ENCODE data around the gene SUPT3H. TPM values are rescaled to one million over a fixed set of nuclear protein-coding genes. Genes with fewer than 3 reads are reported as not detected.

Gene SUPT3H
- total RNA-seq, 3 donors from 2014 or later = 6.9 to 15.1 (median 13.6) TPM

DNA sequence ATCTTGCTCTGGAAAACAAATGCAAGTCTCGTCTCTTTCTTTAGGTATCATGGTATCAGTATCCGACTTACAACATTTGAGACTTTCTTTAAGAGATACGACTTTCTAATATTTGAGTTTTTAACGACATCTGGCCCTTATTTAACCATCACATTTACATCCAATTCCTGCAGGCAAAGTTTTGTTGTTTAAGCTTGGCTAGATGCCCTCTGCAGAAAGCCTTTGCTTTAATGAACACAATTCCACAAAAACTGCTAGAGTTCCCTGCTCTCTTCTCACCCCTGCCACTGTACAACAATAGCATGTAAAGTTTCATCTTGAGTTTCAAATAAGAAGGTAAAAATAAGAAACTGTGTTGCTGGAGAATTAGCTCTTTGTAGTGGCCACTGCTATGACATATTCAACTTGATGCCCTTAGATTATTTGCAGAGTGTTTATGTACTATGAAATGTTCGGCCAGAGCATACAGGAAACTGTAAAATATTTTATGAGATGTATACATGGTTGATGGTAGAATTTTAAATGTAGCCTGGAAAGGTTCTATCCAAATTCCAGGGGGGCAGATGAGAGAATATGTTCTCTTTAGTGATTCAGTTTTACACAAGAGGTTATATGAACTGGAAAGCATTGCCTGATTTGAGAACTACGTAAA, 551.6 kb downstream of the SUPT3H start:
- TF ChIP-seq POLR2AphosphoS5 (IDR thresholded peaks at IDR 0.05) = no peak
- TF ChIP-seq POLR2A (IDR thresholded peaks at IDR 0.05) = no peak
- intact Hi-C loops (cut with DNase I; ENCODE audit: low total_unique reads) = no loop called here
- no peaks in the 10 kb centered on the region for H3K36me3 ChIP-seq

DNA sequence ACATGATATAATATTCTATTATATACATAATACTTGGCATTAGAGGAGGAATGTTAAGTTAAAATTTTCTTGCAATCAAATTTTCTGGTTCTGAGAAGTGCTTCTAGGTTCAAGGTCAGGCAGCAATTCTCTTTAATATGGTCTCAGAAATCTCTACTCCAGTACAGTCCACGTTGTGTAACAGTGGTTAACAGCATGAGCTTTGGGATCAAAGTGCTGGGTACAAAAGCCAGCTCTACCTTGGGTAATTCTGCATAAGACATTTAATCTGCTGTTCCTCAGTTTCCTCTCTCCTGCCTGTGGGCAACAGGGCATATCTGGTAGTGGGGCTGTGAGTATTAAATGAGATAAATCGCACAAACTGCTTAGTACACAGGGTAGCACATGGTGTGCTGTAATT, 552.5 kb downstream of the SUPT3H start:
- Histone ChIP-seq H3K4me1 (no peaks in the 10 kb centered on the region), H3K36me3 (no peaks in the 10 kb centered on the region), H3K27me3 (no peaks in the 10 kb centered on the region), H3K4me3 (no peak overlapping the region), H3K27ac (no peak overlapping the region), H3K9me3 (no peaks in the 10 kb centered on the region)
- DNase-seq (ENCODE audit: low spot score in 2 of 2) = no peak
- intact Hi-C loops (cut with DNase I; ENCODE audit: low total_unique reads) = no loop called here
- TF ChIP-seq, protein P1, sequence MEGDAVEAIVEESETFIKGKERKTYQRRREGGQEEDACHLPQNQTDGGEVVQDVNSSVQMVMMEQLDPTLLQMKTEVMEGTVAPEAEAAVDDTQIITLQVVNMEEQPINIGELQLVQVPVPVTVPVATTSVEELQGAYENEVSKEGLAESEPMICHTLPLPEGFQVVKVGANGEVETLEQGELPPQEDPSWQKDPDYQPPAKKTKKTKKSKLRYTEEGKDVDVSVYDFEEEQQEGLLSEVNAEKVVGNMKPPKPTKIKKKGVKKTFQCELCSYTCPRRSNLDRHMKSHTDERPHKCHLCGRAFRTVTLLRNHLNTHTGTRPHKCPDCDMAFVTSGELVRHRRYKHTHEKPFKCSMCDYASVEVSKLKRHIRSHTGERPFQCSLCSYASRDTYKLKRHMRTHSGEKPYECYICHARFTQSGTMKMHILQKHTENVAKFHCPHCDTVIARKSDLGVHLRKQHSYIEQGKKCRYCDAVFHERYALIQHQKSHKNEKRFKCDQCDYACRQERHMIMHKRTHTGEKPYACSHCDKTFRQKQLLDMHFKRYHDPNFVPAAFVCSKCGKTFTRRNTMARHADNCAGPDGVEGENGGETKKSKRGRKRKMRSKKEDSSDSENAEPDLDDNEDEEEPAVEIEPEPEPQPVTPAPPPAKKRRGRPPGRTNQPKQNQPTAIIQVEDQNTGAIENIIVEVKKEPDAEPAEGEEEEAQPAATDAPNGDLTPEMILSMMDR (IDR thresholded peaks at IDR 0.05) = no peak

More for the DNA sequence above, 551.6 kb downstream of the SUPT3H start:
- DNase-seq (ENCODE audit: low spot score in 2 of 2) = no peak
- H3K4me1 ChIP-seq = no peaks in the 10 kb centered on the region
- no peaks in the 10 kb centered on the region for H3K27me3 ChIP-seq
- H3K4me3 ChIP-seq = no peak overlapping the region
- no peaks in the 10 kb centered on the region for H3K9me3 ChIP-seq
- H3K27ac ChIP-seq = no peak overlapping the region

DNA sequence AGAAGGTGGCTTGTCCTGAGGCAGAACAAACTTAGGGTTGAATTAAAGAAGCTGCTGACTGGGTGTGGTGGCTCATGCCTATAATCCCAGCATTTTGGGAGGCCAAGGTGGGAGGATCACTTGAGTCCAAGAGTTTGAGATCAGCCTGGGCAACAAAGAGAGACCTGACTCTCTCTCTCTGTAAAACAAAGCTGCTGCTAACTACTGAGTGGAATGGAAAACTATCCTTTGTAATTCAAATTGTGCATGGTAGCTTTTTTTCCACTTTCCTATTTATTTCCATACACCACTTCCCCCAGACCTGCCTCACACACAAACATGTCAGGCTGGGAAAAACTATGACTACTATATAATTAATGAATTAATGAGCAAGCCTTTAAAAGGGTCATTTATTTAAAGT, 553.2 kb downstream of the SUPT3H start:
- no peak overlapping the region for H3K4me3 ChIP-seq
- H3K27me3 ChIP-seq = no peaks in the 10 kb centered on the region
- no peak for DNase-seq (ENCODE audit: low spot score in 2 of 2)
- H3K9me3 ChIP-seq = no peaks in the 10 kb centered on the region
- intact Hi-C loops (cut with DNase I; ENCODE audit: low total_unique reads) = no loop called here
- no peak for TF ChIP-seq POLR2A (IDR thresholded peaks at IDR 0.05)
- TF ChIP-seq, protein P1 (IDR thresholded peaks at IDR 0.05) = no peak
- no peak for TF ChIP-seq POLR2AphosphoS5 (IDR thresholded peaks at IDR 0.05)
- H3K36me3 ChIP-seq = no peaks in the 10 kb centered on the region
- H3K27ac ChIP-seq = no peak overlapping the region
- no peaks in the 10 kb centered on the region for H3K4me1 ChIP-seq

DNA sequence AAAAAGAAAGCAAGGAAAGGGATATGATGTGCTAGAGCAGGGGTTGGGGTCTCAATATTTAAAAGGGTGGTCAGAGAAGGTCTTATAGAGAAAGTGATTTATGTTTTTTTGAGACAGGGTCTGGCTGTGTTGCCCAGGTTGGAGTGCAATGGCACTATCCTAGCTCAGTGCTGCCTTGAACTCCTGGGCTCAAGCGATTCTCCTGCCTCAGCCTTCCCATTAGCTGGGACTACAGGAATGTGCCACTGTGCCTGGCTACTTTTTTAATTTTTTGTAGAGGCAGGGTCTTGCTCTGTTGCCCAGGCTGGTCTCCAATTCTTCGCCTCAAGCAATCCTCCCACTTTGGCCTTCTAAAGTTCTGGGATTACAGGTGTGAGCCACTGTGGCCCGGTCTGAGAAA, 557.0 kb downstream of the SUPT3H start:
- no peak overlapping the region for H3K27ac ChIP-seq
- H3K27me3 ChIP-seq = no peaks in the 10 kb centered on the region
- H3K4me1 ChIP-seq = no peaks in the 10 kb centered on the region
- H3K9me3 ChIP-seq = no peaks in the 10 kb centered on the region
- DNase-seq (ENCODE audit: low spot score in 2 of 2) = no peak
- TF ChIP-seq, protein P1 (IDR thresholded peaks at IDR 0.05) = no peak
- TF ChIP-seq POLR2A (IDR thresholded peaks at IDR 0.05) (no peak), POLR2AphosphoS5 (IDR thresholded peaks at IDR 0.05) (no peak)
- H3K4me3 ChIP-seq = no peak overlapping the region
- intact Hi-C loops (cut with DNase I; ENCODE audit: low total_unique reads) = no loop called here
- H3K36me3 ChIP-seq = no peaks in the 10 kb centered on the region

DNA sequence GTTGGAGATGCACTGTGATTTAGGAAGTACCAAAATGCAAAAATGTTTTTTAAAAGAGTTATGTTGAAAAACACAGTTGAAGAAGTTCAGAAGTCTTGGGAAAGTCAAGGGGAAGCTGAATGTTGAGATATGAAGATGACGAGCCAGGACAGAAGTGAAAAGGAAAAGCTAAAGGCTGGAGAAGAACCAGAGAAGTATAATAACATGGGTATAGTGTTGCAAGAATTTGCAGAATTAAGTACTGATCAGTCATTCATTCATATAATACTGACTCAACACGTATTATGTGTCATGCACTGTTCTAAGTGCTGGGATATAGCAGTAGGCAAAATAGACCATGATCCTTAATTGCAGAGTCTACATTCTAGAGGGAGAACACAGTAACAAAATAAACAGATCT, 557.4 kb downstream of the SUPT3H start:
- no peaks in the 10 kb centered on the region for H3K36me3 ChIP-seq
- H3K27me3 ChIP-seq = no peaks in the 10 kb centered on the region
- no peaks in the 10 kb centered on the region for H3K4me1 ChIP-seq
- no peak overlapping the region for H3K27ac ChIP-seq
- TF ChIP-seq POLR2A (IDR thresholded peaks at IDR 0.05) (no peak), POLR2AphosphoS5 (IDR thresholded peaks at IDR 0.05) (no peak)
- TF ChIP-seq, protein P1 (IDR thresholded peaks at IDR 0.05) = no peak
- H3K4me3 ChIP-seq = no peak overlapping the region
- DNase-seq (ENCODE audit: low spot score in 2 of 2) = no peak
- H3K9me3 ChIP-seq = no peaks in the 10 kb centered on the region
- intact Hi-C loops (cut with DNase I; ENCODE audit: low total_unique reads) = no loop called here

DNA sequence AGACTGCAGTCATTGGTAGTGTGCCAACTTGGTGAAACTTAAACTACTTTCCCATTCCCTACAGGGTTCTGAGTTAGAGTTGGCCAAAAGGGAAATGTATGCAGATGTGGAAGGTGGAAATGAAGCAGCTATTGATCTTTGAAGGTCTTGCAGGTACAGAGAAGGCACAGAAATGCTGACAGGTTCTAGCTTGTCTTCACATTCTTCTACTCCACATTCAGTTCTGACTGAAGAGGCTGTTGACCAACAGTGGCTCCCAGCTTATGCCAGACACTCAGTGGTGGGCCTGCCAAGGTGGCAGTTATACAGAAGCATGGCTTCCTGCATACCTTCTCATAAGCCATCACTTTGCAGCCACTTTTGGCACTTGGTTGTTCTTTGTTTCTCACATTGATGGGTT, 566.3 kb downstream of the SUPT3H start:
- TF ChIP-seq POLR2A (IDR thresholded peaks at IDR 0.05) (no peak), POLR2AphosphoS5 (IDR thresholded peaks at IDR 0.05) (no peak)
- TF ChIP-seq, protein P1 (IDR thresholded peaks at IDR 0.05) = no peak
- no peaks in the 10 kb centered on the region for H3K27me3 ChIP-seq
- no peak overlapping the region for H3K27ac ChIP-seq
- H3K4me3 ChIP-seq = no peak overlapping the region
- no peaks in the 10 kb centered on the region for H3K4me1 ChIP-seq
- no peaks in the 10 kb centered on the region for H3K9me3 ChIP-seq
- intact Hi-C loops (cut with DNase I; ENCODE audit: low total_unique reads) = no loop called here
- DNase-seq (ENCODE audit: low spot score in 2 of 2) = no peak
- H3K36me3 ChIP-seq = no peaks in the 10 kb centered on the region

All from breast epithelium (tissue), 4 donors.